HCT116 (cell line): ENCODE measurements around the gene PAPPA2.

ENCODE experiments used
- CBX3 ChIP-seq: IDR thresholded peaks from 2 replicates; pipeline ENCODE4 v1.6.1; 2012; ENCODE audit warnings: low read depth
- CEBPB ChIP-seq: IDR thresholded peaks from 2 replicates; pipeline ENCODE4 v1.6.1; 2012; ENCODE audit warnings: low read depth
- CTCF ChIP-seq, 3 experiments: fragments of 200-600 bp in 1 of 3; sonication (generic) in 1 of 3; IDR thresholded peaks in 2 of 3; conservative IDR thresholded peaks in 1 of 3; 2 replicates each; pipeline ENCODE4 v1.5.1; 2012 to 2017; ENCODE audit warnings: low read depth in 2 of 3, low read length in 2 of 3, antibody characterized with exemption in 1 of 3, borderline replicate concordance in 1 of 3, control low read depth in 1 of 3, mild to moderate bottlenecking in 1 of 3, mixed read lengths in 1 of 3, mixed run types in 1 of 3, moderate library complexity in 1 of 3; ENCODE audit not compliant: insufficient read depth in 1 of 3
- EZH2 ChIP-seq: fragments of 200-600 bp; sonication (generic); IDR thresholded peaks from 2 replicates; pipeline ENCODE4 v1.6.1; 2017; ENCODE audit warnings: antibody characterized with exemption, mixed run types
- FOSL1 ChIP-seq: IDR thresholded peaks from 2 replicates; pipeline ENCODE4 v1.6.1; 2012; ENCODE audit warnings: low read depth
- MAX ChIP-seq: IDR thresholded peaks from 2 replicates; pipeline ENCODE4 v1.6.1; 2012
- POLR2A ChIP-seq: IDR thresholded peaks from 2 replicates; pipeline ENCODE4 v1.7.0; 2011; ENCODE audit warnings: borderline replicate concordance; ENCODE audit not compliant: insufficient read depth, insufficient read length; ENCODE audit errors: extremely low read depth
- REST ChIP-seq: IDR thresholded peaks from 2 replicates; pipeline ENCODE4 v1.6.1; 2012; ENCODE audit warnings: low read depth

- TF ChIP-seq CTCF (IDR thresholded peaks at IDR 0.05 in 2 of 3, conservative IDR thresholded peaks at IDR 0.05 in 1 of 3; ENCODE audit: borderline replicate concordance in 1 of 3, insufficient read depth in 1 of 3, low read depth in 2 of 3, low read length in 2 of 3), result no peak
- no peak for TF ChIP-seq FOSL1
- no peak for TF ChIP-seq EZH2
- no peak for TF ChIP-seq REST
- no peak for TF ChIP-seq MAX
- TF ChIP-seq POLR2A, result no peak
- TF ChIP-seq CEBPB, result no peak
- no peak for TF ChIP-seq CBX3
These were observed 236.8 kb downstream of the PAPPA2 start for GRCh38 chr1:176699821-176700220.
